CD14-positive monocyte (primary cell): ENCODE data around the gene KRTAP10-4. TPM values are rescaled to one million over a fixed set of nuclear protein-coding genes. Genes with fewer than 3 reads are reported as not detected.

Experiments used
- DNase-seq, 3 donors: peaks; one replicate each; pipeline ENCODE4 v3.0.0-alpha.2; 2011 to 2022
- H2AFZ ChIP-seq: 2 replicates; pipeline ENCODE4 v1.6.0; 2012; ENCODE audit warnings: mild to moderate bottlenecking, low read depth, low read length, inconsistent platforms; ENCODE audit not compliant: insufficient read depth, poor library complexity, severe bottlenecking
- H3K27ac ChIP-seq, 2 donors: 1 replicate in 1 of 2; 2 replicates in 1 of 2; pipeline ENCODE4 v1.5.1; 2012 to 2013; ENCODE audit warnings: low read length in 2 of 2, control low read depth in 1 of 2, inconsistent platforms in 1 of 2, low read depth in 1 of 2, mild to moderate bottlenecking in 1 of 2
- H3K27me3 ChIP-seq, 2 donors: one replicate each; pipeline versions ENCODE4 v1.6.0 to v1.6.1; 2011 to 2013; ENCODE audit warnings: low read length in 2 of 2; ENCODE audit not compliant: control insufficient read depth in 2 of 2, insufficient read depth in 2 of 2
- H3K36me3 ChIP-seq, 2 donors: replicated peaks in 1 of 2; 1 replicate in 1 of 2; 2 replicates in 1 of 2; pipeline versions ENCODE4 v1.5.1 to v1.6.1; 2012 to 2013; ENCODE audit warnings: low read length in 2 of 2, control low read depth in 1 of 2, inconsistent platforms in 1 of 2, mild to moderate bottlenecking in 1 of 2; ENCODE audit not compliant: insufficient read depth in 2 of 2, control insufficient read depth in 1 of 2
- H3K4me1 ChIP-seq, 2 donors: 1 replicate in 1 of 2; 2 replicates in 1 of 2; pipeline versions ENCODE4 v1.5.1 to v1.6.1; 2012 to 2013; ENCODE audit warnings: low read length in 2 of 2, control low read depth in 1 of 2, inconsistent platforms in 1 of 2, mild to moderate bottlenecking in 1 of 2, moderate library complexity in 1 of 2; ENCODE audit not compliant: insufficient read depth in 2 of 2, control insufficient read depth in 1 of 2
- H3K4me2 ChIP-seq: replicated peaks from 2 replicates; pipeline ENCODE3; 2012; ENCODE audit warnings: low read length, moderate library complexity, mild to moderate bottlenecking; ENCODE audit not compliant: poor library complexity, severe bottlenecking; ENCODE audit errors: extremely low read depth
- H3K4me3 ChIP-seq, 3 experiments: fragments of 200-600 bp in 1 of 3; sonication (generic) in 1 of 3; replicated peaks in 1 of 3; 1 replicate in 2 of 3; 2 replicates in 1 of 3; pipeline ENCODE4 v1.5.1; 2011 to 2013; ENCODE audit warnings: low read length in 3 of 3, mild to moderate bottlenecking in 3 of 3, control low read depth in 2 of 3, low read depth in 2 of 3, inconsistent platforms in 1 of 3, moderate library complexity in 1 of 3
- H3K79me2 ChIP-seq: 2 replicates; pipeline ENCODE4 v1.6.0; 2012; ENCODE audit warnings: mild to moderate bottlenecking, control low read depth, inconsistent platforms, low read length, moderate library complexity; ENCODE audit not compliant: insufficient read depth
- H3K9ac ChIP-seq: 2 replicates; pipeline ENCODE4 v1.6.0; 2017; ENCODE audit warnings: low read length, mild to moderate bottlenecking; ENCODE audit not compliant: insufficient read depth, poor library complexity, severe bottlenecking
- H3K9me3 ChIP-seq, 2 donors: replicated peaks in 1 of 2; 1 replicate in 1 of 2; 2 replicates in 1 of 2; pipeline versions ENCODE4 v1.5.1 to v1.6.1; 2012 to 2013; ENCODE audit warnings: low read length in 2 of 2, control low read depth in 1 of 2; ENCODE audit not compliant: control insufficient read depth in 1 of 2, insufficient read depth in 1 of 2
- H4K20me1 ChIP-seq: 2 replicates; pipeline ENCODE4 v1.6.0; 2012; ENCODE audit warnings: mild to moderate bottlenecking, low read length, control low read depth, moderate library complexity; ENCODE audit not compliant: insufficient read depth
- H3K27ac Mint-ChIP-seq, 7 donors: one replicate each; pipeline ENCODE4 v1.8.0; 2020; ENCODE audit warnings: mild to moderate bottlenecking in 7 of 7, mixed read lengths in 7 of 7, moderate library complexity in 6 of 7, inconsistent platforms in 2 of 7
- H3K27me3 Mint-ChIP-seq, 3 donors: one replicate each; pipeline ENCODE4 v1.8.0; 2021 to 2022; ENCODE audit warnings: low read depth in 3 of 3, mild to moderate bottlenecking in 3 of 3, mixed read lengths in 3 of 3, moderate library complexity in 3 of 3, inconsistent platforms in 1 of 3
- H3K36me3 Mint-ChIP-seq, 2 donors: one replicate each; pipeline ENCODE4 v1.8.0; 2020; ENCODE audit warnings: mixed read lengths in 2 of 2, inconsistent platforms in 1 of 2, mild to moderate bottlenecking in 1 of 2
- H3K4me1 Mint-ChIP-seq: one replicate; pipeline ENCODE4 v1.8.0; 2020; ENCODE audit warnings: mild to moderate bottlenecking, mixed read lengths
- H3K4me3 Mint-ChIP-seq, 2 donors: one replicate each; pipeline ENCODE4 v1.8.0; 2020; ENCODE audit warnings: mild to moderate bottlenecking in 2 of 2, mixed read lengths in 2 of 2, moderate library complexity in 1 of 2
- H3K9me3 Mint-ChIP-seq, 7 donors: one replicate each; pipeline ENCODE4 v1.8.0; 2020 to 2022; ENCODE audit warnings: mixed read lengths in 7 of 7, mild to moderate bottlenecking in 6 of 7, moderate library complexity in 6 of 7, inconsistent platforms in 2 of 7
- WGBS: methylation state at CpG from one replicate; pipeline ENCODE4 v1.1.5; 2013; ENCODE audit warnings: missing lambda C conversion rate; ENCODE audit not compliant: insufficient coverage; 5-methylcytosine and 5-hydroxymethylcytosine counted together
- intact Hi-C, 2 donors: fragments of 100-400 bp; cut with micrococcal nuclease; formaldehyde crosslinking; loops; one replicate each; pipeline versions ENCODE4 v1.15.0 to v1.15.1; 2023
- polyA plus RNA-seq, 3 donors: library from polyadenylated mRNA; depleted of rRNA in 1 of 3; unstranded in 2 of 3; stranded (reverse) in 1 of 3; fragments of 300-500 nt in 2 of 3; fragments of >200 nt in 1 of 3; fragmentation: Illumina TruSeq in 2 of 3; gene quantifications; 1 replicate in 2 of 3; 2 replicates in 1 of 3; pipeline ENCODE4 v1.2.3, GENCODE V29; 2012 to 2021
- TF ChIP-seq, protein P1 (sequence below): fragments of 200-600 bp; IDR thresholded peaks from one replicate; pipeline ENCODE4 v1.8.0; 2022; ENCODE audit warnings: antibody characterized with exemption, mild to moderate bottlenecking

KRTAP10-4 gene
- polyA plus RNA-seq, 3 donors, result not detected

DNA sequence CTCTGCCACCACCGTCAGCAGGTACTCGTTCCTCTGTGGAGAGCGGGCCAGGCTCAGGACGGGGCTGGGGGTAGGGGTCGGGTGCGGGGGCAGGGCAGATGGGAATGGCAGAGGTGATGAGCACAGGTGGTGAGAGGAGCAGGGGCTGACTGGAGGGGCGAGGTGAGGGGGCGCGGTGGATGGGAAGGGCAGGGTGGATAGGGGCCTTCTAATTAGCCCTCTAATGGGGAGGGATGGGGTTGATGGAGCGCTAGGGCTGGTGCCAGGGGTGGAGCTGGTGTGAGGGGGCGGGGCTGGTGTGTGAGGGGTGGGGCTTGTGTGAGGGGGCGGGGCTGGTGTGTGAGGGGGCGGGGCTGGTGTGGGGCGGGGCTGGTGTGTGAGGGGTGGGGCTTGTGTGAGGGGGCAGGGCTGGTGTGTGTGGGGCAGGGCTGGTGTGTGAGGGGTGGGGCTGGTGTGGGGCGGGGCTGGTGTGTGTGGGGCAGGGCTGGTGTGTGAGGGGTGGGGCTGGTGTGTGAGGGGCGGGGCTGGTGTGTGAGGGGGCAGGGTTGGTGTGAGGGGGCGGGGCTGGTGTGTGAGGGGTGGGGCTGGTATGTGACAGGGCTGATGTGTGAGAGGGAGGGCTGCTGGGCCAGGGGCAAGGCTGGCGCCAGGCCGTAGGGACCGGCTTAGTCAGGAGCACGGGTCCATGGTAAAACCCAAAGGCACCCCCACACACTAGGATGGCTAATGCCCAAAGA is 39.5 kb upstream of the KRTAP10-4 start:
- WGBS, result 96% methylated on average over 9 of the region's 21 CpGs
- intact Hi-C loops, result no loop called here
- H3K4me3 ChIP-seq, result no peak overlapping the region

DNA sequence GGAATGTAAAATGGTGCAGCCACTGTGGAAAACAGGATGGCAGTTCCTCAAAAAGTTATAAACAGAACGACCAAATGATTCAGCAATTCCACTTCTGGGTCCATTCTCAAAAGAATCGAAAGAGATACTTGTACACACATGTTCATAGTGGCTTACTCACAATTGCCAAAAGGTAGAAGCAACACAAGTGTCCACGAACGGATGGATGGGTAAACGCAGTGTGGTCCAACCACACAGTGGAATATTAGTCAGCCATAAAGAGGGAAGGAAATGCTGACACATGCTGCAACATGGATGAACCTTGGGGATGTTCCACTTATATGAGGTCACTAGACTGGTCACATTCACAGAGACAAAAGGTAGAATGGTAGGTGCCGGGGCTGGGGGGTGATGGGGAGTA is 38.8 kb upstream of the KRTAP10-4 start:
- H3K4me2 ChIP-seq, result no peak overlapping the region
- TF ChIP-seq, protein P1, sequence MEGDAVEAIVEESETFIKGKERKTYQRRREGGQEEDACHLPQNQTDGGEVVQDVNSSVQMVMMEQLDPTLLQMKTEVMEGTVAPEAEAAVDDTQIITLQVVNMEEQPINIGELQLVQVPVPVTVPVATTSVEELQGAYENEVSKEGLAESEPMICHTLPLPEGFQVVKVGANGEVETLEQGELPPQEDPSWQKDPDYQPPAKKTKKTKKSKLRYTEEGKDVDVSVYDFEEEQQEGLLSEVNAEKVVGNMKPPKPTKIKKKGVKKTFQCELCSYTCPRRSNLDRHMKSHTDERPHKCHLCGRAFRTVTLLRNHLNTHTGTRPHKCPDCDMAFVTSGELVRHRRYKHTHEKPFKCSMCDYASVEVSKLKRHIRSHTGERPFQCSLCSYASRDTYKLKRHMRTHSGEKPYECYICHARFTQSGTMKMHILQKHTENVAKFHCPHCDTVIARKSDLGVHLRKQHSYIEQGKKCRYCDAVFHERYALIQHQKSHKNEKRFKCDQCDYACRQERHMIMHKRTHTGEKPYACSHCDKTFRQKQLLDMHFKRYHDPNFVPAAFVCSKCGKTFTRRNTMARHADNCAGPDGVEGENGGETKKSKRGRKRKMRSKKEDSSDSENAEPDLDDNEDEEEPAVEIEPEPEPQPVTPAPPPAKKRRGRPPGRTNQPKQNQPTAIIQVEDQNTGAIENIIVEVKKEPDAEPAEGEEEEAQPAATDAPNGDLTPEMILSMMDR, result no peak
- H3K27ac ChIP-seq, result no peak overlapping the region
- H4K20me1 ChIP-seq, result no peaks in the 10 kb centered on the region
- no peak overlapping the region for H2AFZ ChIP-seq
- H3K27me3 ChIP-seq, result no peaks in the 10 kb centered on the region
- Mint-ChIP-seq H3K4me1 (no peaks in the 10 kb centered on the region), H3K9me3 (peaks cover 0 to 4% (median 0%) of the 10 kb centered on the region in 7 donors), H3K27me3 (peaks cover 0 to 17% (median 11%) of the 10 kb centered on the region in 3 donors), H3K36me3 (no peaks in the 10 kb centered on the region), H3K4me3 (no peak overlapping the region), H3K27ac (peak overlapping the region in 1 of 7 donors; percentile 34)
- no peaks in the 10 kb centered on the region for H3K79me2 ChIP-seq
- no peak for DNase-seq
- no peaks in the 10 kb centered on the region for H3K36me3 ChIP-seq
- no peak overlapping the region for H3K4me3 ChIP-seq
- intact Hi-C loops, result no loop called here
- no peaks in the 10 kb centered on the region for H3K9me3 ChIP-seq
- H3K9ac ChIP-seq, result no peak overlapping the region
- no peaks in the 10 kb centered on the region for H3K4me1 ChIP-seq
- 96% methylated on average over 5 of the region's 6 CpGs for WGBS

More for the DNA sequence above, 39.5 kb upstream of the KRTAP10-4 start:
- Mint-ChIP-seq H3K4me1 (no peaks in the 10 kb centered on the region), H3K27ac (no peak overlapping the region), H3K9me3 (peaks cover 0 to 4% (median 0%) of the 10 kb centered on the region in 7 donors), H3K27me3 (peaks cover 0 to 17% (median 13%) of the 10 kb centered on the region in 3 donors), H3K4me3 (no peak overlapping the region), H3K36me3 (no peaks in the 10 kb centered on the region)
- no peaks in the 10 kb centered on the region for H3K79me2 ChIP-seq
- TF ChIP-seq, protein P1, result no peak
- H3K4me2 ChIP-seq, result no peak overlapping the region
- no peaks in the 10 kb centered on the region for H4K20me1 ChIP-seq
- H2AFZ ChIP-seq, result no peak overlapping the region
- H3K9ac ChIP-seq, result no peak overlapping the region
- no peaks in the 10 kb centered on the region for H3K9me3 ChIP-seq
- no peaks in the 10 kb centered on the region for H3K27me3 ChIP-seq
- no peaks in the 10 kb centered on the region for H3K4me1 ChIP-seq
- no peaks in the 10 kb centered on the region for H3K36me3 ChIP-seq
- H3K27ac ChIP-seq, result no peak overlapping the region
- no peak for DNase-seq
